Measurements from ENCODE around the gene C7orf25.
A peak's percentile ranks its signal among the peaks of the same experiment; 100 is the strongest.

Gene C7orf25

DNA sequence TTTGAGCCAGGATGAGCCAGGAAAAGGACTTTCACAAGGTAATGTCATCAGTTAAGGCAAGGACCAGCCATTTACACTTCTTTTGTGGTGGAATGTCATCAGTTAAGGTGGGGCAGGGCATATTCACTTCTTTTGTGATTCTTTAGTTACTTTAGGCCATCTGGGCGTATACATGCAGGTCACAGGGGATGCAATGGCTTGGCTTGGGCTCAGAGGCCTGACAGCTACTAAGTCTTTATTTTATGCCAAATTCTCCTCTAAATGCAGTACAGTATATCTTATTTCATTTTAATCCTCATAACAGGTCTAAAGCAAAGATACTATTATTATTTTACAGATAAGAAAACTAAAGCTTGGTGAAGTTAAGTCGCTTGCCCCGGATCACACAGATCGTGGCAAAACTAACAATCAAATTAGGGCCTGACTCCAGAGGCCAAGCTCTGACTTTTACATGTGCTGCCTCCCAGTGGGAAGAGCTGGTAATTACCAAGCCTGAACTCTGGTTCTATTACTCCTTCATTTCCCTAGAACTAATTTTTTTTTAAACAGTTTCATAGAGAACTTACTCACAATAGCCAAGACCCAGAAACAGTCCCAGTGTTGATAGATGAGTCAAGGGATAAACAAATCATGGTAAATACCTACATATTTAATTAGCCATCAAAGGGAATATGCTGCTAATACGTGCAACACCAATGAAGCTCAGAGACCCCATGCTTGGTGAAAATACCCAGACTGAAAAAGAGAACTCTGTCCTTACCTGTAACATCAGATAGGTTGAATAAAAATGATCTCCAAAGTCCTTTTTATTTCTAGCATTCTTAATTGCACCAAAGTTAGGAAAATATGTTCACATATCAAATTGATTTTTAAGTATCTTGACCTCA is 35.4 kb downstream of the C7orf25 start:
- H3K27ac ChIP-seq = no peak overlapping the region
- TF ChIP-seq ZFX (IDR thresholded peaks at IDR 0.05) = no peak
- TF ChIP-seq, protein P1, sequence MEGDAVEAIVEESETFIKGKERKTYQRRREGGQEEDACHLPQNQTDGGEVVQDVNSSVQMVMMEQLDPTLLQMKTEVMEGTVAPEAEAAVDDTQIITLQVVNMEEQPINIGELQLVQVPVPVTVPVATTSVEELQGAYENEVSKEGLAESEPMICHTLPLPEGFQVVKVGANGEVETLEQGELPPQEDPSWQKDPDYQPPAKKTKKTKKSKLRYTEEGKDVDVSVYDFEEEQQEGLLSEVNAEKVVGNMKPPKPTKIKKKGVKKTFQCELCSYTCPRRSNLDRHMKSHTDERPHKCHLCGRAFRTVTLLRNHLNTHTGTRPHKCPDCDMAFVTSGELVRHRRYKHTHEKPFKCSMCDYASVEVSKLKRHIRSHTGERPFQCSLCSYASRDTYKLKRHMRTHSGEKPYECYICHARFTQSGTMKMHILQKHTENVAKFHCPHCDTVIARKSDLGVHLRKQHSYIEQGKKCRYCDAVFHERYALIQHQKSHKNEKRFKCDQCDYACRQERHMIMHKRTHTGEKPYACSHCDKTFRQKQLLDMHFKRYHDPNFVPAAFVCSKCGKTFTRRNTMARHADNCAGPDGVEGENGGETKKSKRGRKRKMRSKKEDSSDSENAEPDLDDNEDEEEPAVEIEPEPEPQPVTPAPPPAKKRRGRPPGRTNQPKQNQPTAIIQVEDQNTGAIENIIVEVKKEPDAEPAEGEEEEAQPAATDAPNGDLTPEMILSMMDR (conservative IDR thresholded peaks at IDR 0.05) = peak; percentile 89

DNA sequence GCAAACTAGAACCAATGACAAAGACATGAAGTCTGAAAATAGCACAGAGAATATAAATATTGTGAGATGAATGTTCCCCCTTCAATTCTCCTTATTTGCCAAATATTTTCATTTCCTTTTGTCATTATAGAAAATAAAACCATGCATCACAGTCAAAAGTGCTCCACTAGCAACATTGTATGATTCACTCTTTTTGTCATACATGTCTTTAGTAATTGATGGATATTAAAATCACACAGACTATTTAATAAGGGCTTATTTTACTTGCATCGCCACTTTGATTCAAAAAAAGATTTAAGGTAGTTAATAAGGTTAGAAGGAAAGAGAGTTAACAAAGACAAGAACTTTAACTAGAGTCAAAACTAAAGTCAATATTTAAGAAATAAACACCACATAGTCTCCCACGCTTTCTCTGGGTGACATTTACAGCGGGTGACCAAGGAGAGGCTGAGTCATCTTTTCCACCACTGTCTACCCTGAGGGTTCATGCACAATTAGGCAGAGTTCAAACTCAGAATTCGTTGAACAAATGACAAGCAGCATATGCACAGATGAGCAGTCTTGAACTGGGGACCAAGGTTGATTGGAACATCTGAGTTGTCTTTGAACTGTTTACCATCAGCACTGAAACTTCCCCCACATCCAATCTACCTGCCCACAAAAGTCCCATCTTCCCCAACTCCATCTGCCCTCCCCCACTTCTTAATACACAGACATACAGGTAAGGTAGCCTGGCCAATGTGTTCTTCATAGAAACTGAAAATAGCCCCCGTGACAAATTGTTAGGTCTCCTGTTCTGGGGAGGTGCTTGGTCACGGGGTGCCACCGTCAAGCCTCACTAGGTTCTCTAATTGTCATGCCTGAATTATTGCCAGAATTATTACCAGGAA is 42.5 kb downstream of the C7orf25 start:
- TF ChIP-seq, protein P1 (conservative IDR thresholded peaks at IDR 0.05) = no peak
- no peak for TF ChIP-seq ZFX (IDR thresholded peaks at IDR 0.05)
- H3K27ac ChIP-seq = no peak overlapping the region

- H3K27ac ChIP-seq = no peak overlapping the region
- no peak for TF ChIP-seq ZFX (IDR thresholded peaks at IDR 0.05)
- TF ChIP-seq, protein P1 (conservative IDR thresholded peaks at IDR 0.05) = no peak
These were observed 43.4 kb downstream of the C7orf25 start for GRCh38 chr7:42868480-42868879.
